VCaP (cell line): ENCODE measurements around the gene SETD4.

Source experiments
- H3K27ac ChIP-seq: fragments of 450-650 bp; 2 replicates; pipeline ENCODE4 v1.5.1; 2017
- CTCF ChIP-seq: fragments of 450-650 bp; conservative IDR thresholded peaks from 2 replicates; pipeline ENCODE4 v1.5.1; 2017; ENCODE audit warnings: mild to moderate bottlenecking, moderate library complexity

The SETD4 gene

GRCh38 chr21:36003776-36004175 is 56.5 kb downstream of the SETD4 start:
- TF ChIP-seq CTCF = no peak
- H3K27ac ChIP-seq = no peak overlapping the region

GRCh38 chr21:35996217-35996616 is 64.1 kb downstream of the SETD4 start:
- TF ChIP-seq CTCF = no peak
- no peak overlapping the region for H3K27ac ChIP-seq

GRCh38 chr21:35995522-35996088 is 64.7 kb downstream of the SETD4 start:
- no peak overlapping the region for H3K27ac ChIP-seq
- no peak for TF ChIP-seq CTCF

- H3K27ac ChIP-seq = no peak overlapping the region
- TF ChIP-seq CTCF = no peak
These were observed 65.7 kb downstream of the SETD4 start for GRCh38 chr21:35994613-35995012.

- TF ChIP-seq CTCF = no peak
- H3K27ac ChIP-seq = no peak overlapping the region
These were observed 66.3 kb downstream of the SETD4 start for GRCh38 chr21:35993875-35994490.

GRCh38 chr21:35991131-35991530 is 69.2 kb downstream of the SETD4 start:
- TF ChIP-seq CTCF = no peak
- no peak overlapping the region for H3K27ac ChIP-seq

- no peak overlapping the region for H3K27ac ChIP-seq
- TF ChIP-seq CTCF = no peak
These were observed 69.7 kb downstream of the SETD4 start for GRCh38 chr21:35990609-35991008.
